ENCODE measurements around the gene SMKR1. TPM values are rescaled to one million over a fixed set of nuclear protein-coding genes. Genes with fewer than 3 reads are reported as not detected.

The SMKR1 gene
- total RNA-seq, 5 donors from 2014 or later (not counting 1 experiment from before 2014, with no cell fraction given) = 1.3 to 3.6 (median 2.2) TPM

- Histone ChIP-seq H3K27me3 (replicated peaks in 1 of 2; ENCODE audit: control insufficient read depth in 2 of 2, extremely low read depth in 1 of 2, insufficient read depth in 2 of 2, low read length in 1 of 2) (no peaks in the 10 kb centered on the region), H3K4me3 (ENCODE audit: control insufficient read depth in 1 of 2, extremely low read depth in 1 of 2, low read length in 1 of 2) (no peak overlapping the region), H3K9me3 (no peaks in the 10 kb centered on the region), H3K4me1 (ENCODE audit: control insufficient read depth in 1 of 2, extremely low read depth in 1 of 2, insufficient read depth in 2 of 2, low read length in 2 of 2) (peaks cover 0 to 7% of the 10 kb centered on the region in 2 experiments), H3K36me3 (ENCODE audit: control insufficient read depth in 2 of 2, extremely low read depth in 1 of 2, insufficient read depth in 1 of 2, low read length in 1 of 2) (no peaks in the 10 kb centered on the region), H3K27ac (ENCODE audit: low read length) (peak overlapping the region; percentile 34)
- no CpG with 5 or more reads among the region's 1 CpG for WGBS (ENCODE audit: insufficient coverage)
- ChIA-PET CTCF (interaction anchor here in 1 of 2 donors (1.1 to 1.3 kb wide), 2 partner anchors 113 to 117 kb away, joined by 3 read pairs; no protein-coding TSS in a partner anchor), POLR2A (interaction anchor here in 1 of 2 donors (0.6 kb wide), 1 partner anchor 748 kb away, joined by 4 read pairs; no protein-coding TSS in a partner anchor)
- no peaks in the 10 kb centered on the region for H3K36me3 Mint-ChIP-seq
- DNase-seq = peak in 1 of 35 experiments; percentile 34
- H3K4me1 Mint-ChIP-seq = peaks cover 0 to 29% (median 4%) of the 10 kb centered on the region in 3 donors
- no peaks in the 10 kb centered on the region for H3K9me3 Mint-ChIP-seq
- no peak overlapping the region for H3K4me3 Mint-ChIP-seq
- peak in 1 of 4 experiments; percentile 46 for ATAC-seq (replicated peaks in 1 of 4)
- peak overlapping the region in 1 of 2 donors; percentile 13 for H3K27ac Mint-ChIP-seq
- H3K27me3 Mint-ChIP-seq = peaks cover 0 to 3% of the 10 kb centered on the region in 2 donors
Measured at GRCh38 chr7:129493555-129493954, 8.8 kb upstream of the SMKR1 start.

- no peaks in the 10 kb centered on the region for H3K36me3 Mint-ChIP-seq
- H3K4me1 ChIP-seq (ENCODE audit: control insufficient read depth in 1 of 2, extremely low read depth in 1 of 2, insufficient read depth in 2 of 2, low read length in 2 of 2) = peaks cover 0 to 7% of the 10 kb centered on the region in 2 experiments
- POLR2A ChIA-PET = interaction anchor here in 1 of 2 donors (0.6 kb wide), 1 partner anchor 748 kb away, joined by 4 read pairs; no protein-coding TSS in a partner anchor
- H3K36me3 ChIP-seq (ENCODE audit: control insufficient read depth in 2 of 2, extremely low read depth in 1 of 2, insufficient read depth in 1 of 2, low read length in 1 of 2) = no peaks in the 10 kb centered on the region
- H3K27me3 ChIP-seq (replicated peaks in 1 of 2; ENCODE audit: control insufficient read depth in 2 of 2, extremely low read depth in 1 of 2, insufficient read depth in 2 of 2, low read length in 1 of 2) = no peaks in the 10 kb centered on the region
- CTCF ChIA-PET = interaction anchor here in 1 of 2 donors (1.1 to 1.3 kb wide), 2 partner anchors 114 to 117 kb away, joined by 3 read pairs; no protein-coding TSS in a partner anchor
- no peak overlapping the region for H3K27ac ChIP-seq (ENCODE audit: low read length)
- H3K9me3 ChIP-seq = no peaks in the 10 kb centered on the region
- peak in 1 of 35 experiments; percentile 34 for DNase-seq
- peak in 3 of 4 experiments; percentile 27 to 55 (median 37) for ATAC-seq (replicated peaks in 1 of 4)
- peaks cover 0 to 29% (median 4%) of the 10 kb centered on the region in 3 donors for H3K4me1 Mint-ChIP-seq
- H3K4me3 Mint-ChIP-seq = no peak overlapping the region
- WGBS (ENCODE audit: insufficient coverage) = 40% methylated on average over 1 of the region's 5 CpGs
- peak overlapping the region in 1 of 2 donors; percentile 13 for H3K27ac Mint-ChIP-seq
- H3K9me3 Mint-ChIP-seq = no peaks in the 10 kb centered on the region
- H3K27me3 Mint-ChIP-seq = no peaks in the 10 kb centered on the region
- no peak overlapping the region for H3K4me3 ChIP-seq (ENCODE audit: control insufficient read depth in 1 of 2, extremely low read depth in 1 of 2, low read length in 1 of 2)
Measured at GRCh38 chr7:129494041-129494440, 8.3 kb upstream of the SMKR1 start.

GRCh38 chr7:129495987-129496386 is 6.3 kb upstream of the SMKR1 start:
- WGBS (ENCODE audit: insufficient coverage) = no CpG with 5 or more reads among the region's 1 CpG
- H3K27ac Mint-ChIP-seq = no peak overlapping the region
- no peaks in the 10 kb centered on the region for H3K27me3 Mint-ChIP-seq
- POLR2A ChIA-PET = interaction anchor here in 1 of 2 donors (0.6 kb wide), 1 partner anchor 59 kb away, joined by 4 read pairs; no protein-coding TSS in a partner anchor
- Histone ChIP-seq H3K27me3 (replicated peaks in 1 of 2; ENCODE audit: control insufficient read depth in 2 of 2, extremely low read depth in 1 of 2, insufficient read depth in 2 of 2, low read length in 1 of 2) (no peaks in the 10 kb centered on the region), H3K4me1 (ENCODE audit: control insufficient read depth in 1 of 2, extremely low read depth in 1 of 2, insufficient read depth in 2 of 2, low read length in 2 of 2) (peaks cover 0 to 7% of the 10 kb centered on the region in 2 experiments), H3K4me3 (ENCODE audit: control insufficient read depth in 1 of 2, extremely low read depth in 1 of 2, low read length in 1 of 2) (no peak overlapping the region), H3K36me3 (ENCODE audit: control insufficient read depth in 2 of 2, extremely low read depth in 1 of 2, insufficient read depth in 1 of 2, low read length in 1 of 2) (no peaks in the 10 kb centered on the region), H3K9me3 (no peaks in the 10 kb centered on the region), H3K27ac (ENCODE audit: low read length) (no peak overlapping the region)
- no peak for DNase-seq
- no peaks in the 10 kb centered on the region for H3K36me3 Mint-ChIP-seq
- H3K9me3 Mint-ChIP-seq = no peaks in the 10 kb centered on the region
- CTCF ChIA-PET = interaction anchor here in 1 of 2 donors (0.5 kb wide), 1 partner anchor 34 kb away, joined by 3 read pairs; no protein-coding TSS in a partner anchor
- H3K4me3 Mint-ChIP-seq = no peak overlapping the region
- H3K4me1 Mint-ChIP-seq = peaks cover 2 to 37% (median 4%) of the 10 kb centered on the region in 3 donors
- ATAC-seq (replicated peaks in 1 of 4) = no peak

- CTCF ChIA-PET = interaction anchor here in 1 of 2 donors (0.5 kb wide), 1 partner anchor 34 kb away, joined by 3 read pairs; no protein-coding TSS in a partner anchor
- Histone ChIP-seq H3K27me3 (replicated peaks in 1 of 2; ENCODE audit: control insufficient read depth in 2 of 2, extremely low read depth in 1 of 2, insufficient read depth in 2 of 2, low read length in 1 of 2) (no peaks in the 10 kb centered on the region), H3K27ac (ENCODE audit: low read length) (no peak overlapping the region), H3K4me3 (ENCODE audit: control insufficient read depth in 1 of 2, extremely low read depth in 1 of 2, low read length in 1 of 2) (no peak overlapping the region), H3K36me3 (ENCODE audit: control insufficient read depth in 2 of 2, extremely low read depth in 1 of 2, insufficient read depth in 1 of 2, low read length in 1 of 2) (no peaks in the 10 kb centered on the region), H3K9me3 (no peaks in the 10 kb centered on the region), H3K4me1 (ENCODE audit: control insufficient read depth in 1 of 2, extremely low read depth in 1 of 2, insufficient read depth in 2 of 2, low read length in 2 of 2) (peaks cover 4 to 7% of the 10 kb centered on the region in 2 experiments)
- H3K4me3 Mint-ChIP-seq = no peak overlapping the region
- DNase-seq = no peak
- H3K27ac Mint-ChIP-seq = no peak overlapping the region
- no peaks in the 10 kb centered on the region for H3K9me3 Mint-ChIP-seq
- no peaks in the 10 kb centered on the region for H3K36me3 Mint-ChIP-seq
- POLR2A ChIA-PET = interaction anchor here in 1 of 2 donors (0.6 kb wide), 1 partner anchor 58 kb away, joined by 4 read pairs; no protein-coding TSS in a partner anchor
- H3K4me1 Mint-ChIP-seq = peaks cover 6 to 44% (median 9%) of the 10 kb centered on the region in 3 donors
- ATAC-seq (replicated peaks in 1 of 4) = no peak
- 55% methylated on average over 6 of the region's 7 CpGs for WGBS (ENCODE audit: insufficient coverage)
- H3K27me3 Mint-ChIP-seq = no peaks in the 10 kb centered on the region
Measured at GRCh38 chr7:129496653-129497052, 5.7 kb upstream of the SMKR1 start.

- H3K27ac ChIP-seq (ENCODE audit: low read length) = no peak overlapping the region
- H3K27ac Mint-ChIP-seq = no peak overlapping the region
- no peaks in the 10 kb centered on the region for H3K27me3 ChIP-seq (replicated peaks in 1 of 2; ENCODE audit: control insufficient read depth in 2 of 2, extremely low read depth in 1 of 2, insufficient read depth in 2 of 2, low read length in 1 of 2)
- H3K9me3 ChIP-seq = no peaks in the 10 kb centered on the region
- ATAC-seq (replicated peaks in 1 of 4) = no peak
- H3K36me3 ChIP-seq (ENCODE audit: control insufficient read depth in 2 of 2, extremely low read depth in 1 of 2, insufficient read depth in 1 of 2, low read length in 1 of 2) = no peaks in the 10 kb centered on the region
- POLR2A ChIA-PET = no interaction called here
- DNase-seq = no peak
- no peak overlapping the region for H3K4me3 ChIP-seq (ENCODE audit: control insufficient read depth in 1 of 2, extremely low read depth in 1 of 2, low read length in 1 of 2)
- peaks cover 8 to 9% of the 10 kb centered on the region in 2 experiments for H3K4me1 ChIP-seq (ENCODE audit: control insufficient read depth in 1 of 2, extremely low read depth in 1 of 2, insufficient read depth in 2 of 2, low read length in 2 of 2)
- 82% methylated on average over 4 of the region's 4 CpGs for WGBS (ENCODE audit: insufficient coverage)
- H3K27me3 Mint-ChIP-seq = no peaks in the 10 kb centered on the region
- CTCF ChIA-PET = no interaction called here
- no peaks in the 10 kb centered on the region for H3K9me3 Mint-ChIP-seq
- no peak overlapping the region for H3K4me3 Mint-ChIP-seq
- no peaks in the 10 kb centered on the region for H3K36me3 Mint-ChIP-seq
- H3K4me1 Mint-ChIP-seq = peaks cover 6 to 47% (median 11%) of the 10 kb centered on the region in 3 donors
Measured at GRCh38 chr7:129497156-129497555, 5.2 kb upstream of the SMKR1 start.

GRCh38 chr7:129498021-129498420 is 4.3 kb upstream of the SMKR1 start:
- peaks cover 8 to 41% (median 11%) of the 10 kb centered on the region in 3 donors for H3K4me1 Mint-ChIP-seq
- Histone ChIP-seq H3K27me3 (replicated peaks in 1 of 2; ENCODE audit: control insufficient read depth in 2 of 2, extremely low read depth in 1 of 2, insufficient read depth in 2 of 2, low read length in 1 of 2) (no peaks in the 10 kb centered on the region), H3K27ac (ENCODE audit: low read length) (no peak overlapping the region), H3K36me3 (ENCODE audit: control insufficient read depth in 2 of 2, extremely low read depth in 1 of 2, insufficient read depth in 1 of 2, low read length in 1 of 2) (no peaks in the 10 kb centered on the region), H3K4me1 (ENCODE audit: control insufficient read depth in 1 of 2, extremely low read depth in 1 of 2, insufficient read depth in 2 of 2, low read length in 2 of 2) (peaks cover 5 to 14% of the 10 kb centered on the region in 2 experiments), H3K9me3 (no peaks in the 10 kb centered on the region), H3K4me3 (ENCODE audit: control insufficient read depth in 1 of 2, extremely low read depth in 1 of 2, low read length in 1 of 2) (no peak overlapping the region)
- CTCF ChIA-PET = interaction anchor here (0.6 to 1.2 kb wide), 2 partner anchors 23 to 24 kb away, joined by 3 to 4 read pairs; no protein-coding TSS in a partner anchor
- H3K36me3 Mint-ChIP-seq = no peaks in the 10 kb centered on the region
- DNase-seq = no peak
- H3K9me3 Mint-ChIP-seq = no peaks in the 10 kb centered on the region
- WGBS (ENCODE audit: insufficient coverage) = 75% methylated on average over 1 of the region's 1 CpG
- H3K27ac Mint-ChIP-seq = no peak overlapping the region
- H3K27me3 Mint-ChIP-seq = no peaks in the 10 kb centered on the region
- ATAC-seq (replicated peaks in 1 of 4) = no peak
- no peak overlapping the region for H3K4me3 Mint-ChIP-seq
- POLR2A ChIA-PET = interaction anchor here in 1 of 2 donors (0.6 to 0.7 kb wide), 3 partner anchors 26 to 176 kb away, joined by 3 to 9 read pairs (median 4); no protein-coding TSS in a partner anchor

Data from T-cell (primary cell).